Measurements from ENCODE around the gene LNPEP.
"Not testable (repeated sequence)": the region's sequence is repeated elsewhere in the genome, so short reads cannot be mapped to it uniquely, and the experiment has no call there.

LNPEP gene

GRCh38 chr5:97071993-97072392 is 136.1 kb downstream of the LNPEP start:
- no peak for DNase-seq

- no peak for DNase-seq
These were observed 136.8 kb downstream of the LNPEP start for GRCh38 chr5:97072696-97073095.

GRCh38 chr5:97073420-97073819 is 137.5 kb downstream of the LNPEP start:
- DNase-seq, result no peak

GRCh38 chr5:97074859-97075489 is 139.1 kb downstream of the LNPEP start:
- no peak for DNase-seq

GRCh38 chr5:97075649-97076048 is 139.8 kb downstream of the LNPEP start:
- DNase-seq, result no peak

GRCh38 chr5:97076098-97076497 is 140.2 kb downstream of the LNPEP start:
- DNase-seq, result no peak

GRCh38 chr5:97077246-97077645 is 141.4 kb downstream of the LNPEP start:
- DNase-seq, result no peak

- no peak for DNase-seq
These were observed 143.3 kb downstream of the LNPEP start for GRCh38 chr5:97078958-97079743.

- not testable (repeated sequence) for DNase-seq
These were observed 149.0 kb downstream of the LNPEP start for GRCh38 chr5:97084782-97085458.

- no peak for DNase-seq
These were observed 149.7 kb downstream of the LNPEP start for GRCh38 chr5:97085459-97086181.

Data from stimulated activated CD4-positive, alpha-beta T cell treated with anti-CD3 and anti-CD28 coated beads, Interleukin-2, amount 100 ng/mL, for 24 hours (primary cell).